Measurements from ENCODE around the gene UBE2R2.
"Not testable (repeated sequence)": the region's sequence is repeated elsewhere in the genome, so short reads cannot be mapped to it uniquely, and the experiment has no call there.

UBE2R2 gene

GRCh38 chr9:33843312-33843961, 26.5 kb downstream of the UBE2R2 start:
- no peak for DNase-seq

- no peak for DNase-seq
Observed at GRCh38 chr9:33846231-33846630, 29.3 kb downstream of the UBE2R2 start.

DNA sequence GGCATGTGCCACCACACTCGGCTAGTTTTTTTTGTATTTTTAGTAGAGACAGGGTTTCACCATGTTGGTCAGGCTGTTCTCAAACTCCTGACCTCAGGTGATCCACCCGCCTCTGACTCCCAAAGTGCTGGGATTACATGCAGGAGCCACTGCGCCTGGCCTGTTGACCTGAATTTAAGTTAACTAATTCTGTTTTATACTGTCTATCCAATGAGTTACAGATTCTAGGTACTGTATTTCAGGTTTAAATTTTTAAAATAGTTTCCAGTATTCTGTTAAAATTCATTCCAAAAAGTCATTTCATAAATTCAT, 30.9 kb downstream of the UBE2R2 start:
- DNase-seq: not testable (repeated sequence)

GRCh38 chr9:33850267-33850629, 33.3 kb downstream of the UBE2R2 start:
- no peak for DNase-seq

DNA sequence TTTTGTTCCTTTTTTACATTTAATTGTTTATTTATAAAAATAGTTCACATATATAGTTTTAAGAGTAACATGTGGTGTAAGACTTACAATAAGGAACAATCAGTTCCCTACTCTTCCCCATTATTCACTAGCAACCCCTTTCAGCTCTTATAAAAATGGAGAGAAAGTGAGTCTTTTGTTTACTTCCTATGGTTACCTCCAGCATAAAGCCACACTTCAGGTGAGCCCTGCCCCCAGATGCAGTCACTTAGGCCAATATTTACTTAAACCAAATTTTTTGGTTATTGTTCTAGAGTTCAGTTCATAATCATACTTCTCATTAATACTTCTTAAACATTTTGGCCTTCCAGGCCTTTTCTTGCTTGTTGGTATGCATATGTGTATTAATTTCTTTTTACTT, 33.7 kb downstream of the UBE2R2 start:
- DNase-seq: peak; percentile 24

- no peak for DNase-seq
Observed at GRCh38 chr9:33851301-33851700, 34.3 kb downstream of the UBE2R2 start.

- peak; percentile 55 for DNase-seq
Observed at GRCh38 chr9:33852216-33852826, 35.4 kb downstream of the UBE2R2 start.

- DNase-seq: no peak
Observed at GRCh38 chr9:33856247-33856646, 39.3 kb downstream of the UBE2R2 start.

DNA sequence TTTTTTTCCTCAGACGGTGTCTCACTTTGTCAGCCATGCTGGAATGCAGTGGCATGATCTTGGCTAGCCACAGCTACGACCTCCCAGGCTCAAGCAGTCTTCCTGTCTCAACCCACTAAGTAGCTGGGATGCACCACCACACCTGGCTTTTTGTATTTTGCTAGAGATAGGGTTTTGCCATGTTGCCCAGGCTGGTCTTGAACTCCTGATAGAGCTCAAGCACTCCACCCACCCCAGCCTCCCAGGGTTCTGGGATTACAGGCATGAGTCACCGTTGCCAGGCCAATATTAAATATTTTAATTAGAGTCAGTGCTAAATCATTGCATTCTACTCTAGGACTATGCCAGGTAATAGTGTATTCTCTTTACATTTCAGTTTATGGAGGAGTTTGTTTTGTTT, 41.5 kb downstream of the UBE2R2 start:
- DNase-seq: no peak

- no peak for DNase-seq
Observed at GRCh38 chr9:33860200-33860871, 43.4 kb downstream of the UBE2R2 start.

DNA sequence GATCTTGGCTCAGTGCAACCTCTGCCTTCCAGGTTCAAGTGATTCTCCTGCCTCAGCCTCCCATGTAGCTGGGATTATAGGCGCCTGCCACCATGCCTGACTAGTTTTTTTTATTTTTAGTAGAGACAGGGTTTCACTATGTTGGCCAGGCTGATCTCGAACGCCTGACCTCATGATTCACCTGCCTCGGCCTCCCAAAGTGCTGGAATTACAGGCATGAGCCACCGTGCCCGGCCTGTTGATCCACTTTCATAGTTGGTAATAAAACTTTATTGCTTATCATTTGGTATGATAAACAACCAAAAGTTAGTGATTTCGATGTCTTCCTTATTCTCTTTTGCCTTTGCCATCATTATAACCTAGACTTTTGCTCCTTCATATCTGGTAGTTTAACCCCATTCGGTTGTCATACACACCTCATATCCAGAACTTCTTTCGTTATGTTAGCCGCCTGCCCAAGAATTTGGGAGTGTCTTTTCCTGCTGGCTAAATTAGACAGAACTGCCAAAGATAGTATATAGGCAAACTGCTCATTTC, 45.0 kb downstream of the UBE2R2 start:
- no peak for DNase-seq

DNA sequence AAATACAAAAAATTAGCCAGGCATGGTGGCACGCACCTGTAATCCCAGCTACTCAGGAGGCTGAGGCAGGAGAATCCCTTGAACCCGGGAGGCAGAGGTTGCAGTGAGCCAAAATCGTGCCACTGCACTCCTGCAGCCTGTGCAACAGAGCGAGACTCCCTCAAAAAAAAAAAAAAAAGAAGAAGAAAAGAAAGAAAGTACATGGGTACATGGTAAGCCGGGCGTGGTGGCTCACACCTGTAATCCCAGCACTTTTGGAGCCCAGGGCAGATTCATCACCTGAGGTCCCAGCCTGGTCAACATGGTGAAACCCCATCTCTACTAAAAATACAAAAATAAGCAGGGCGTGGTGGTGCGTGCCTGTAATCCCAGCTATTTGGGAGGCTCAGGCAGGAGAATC, 46.1 kb downstream of the UBE2R2 start:
- DNase-seq: not testable (repeated sequence)

GRCh38 chr9:33867747-33868439, 50.9 kb downstream of the UBE2R2 start:
- DNase-seq: no peak

GRCh38 chr9:33868440-33868973, 51.5 kb downstream of the UBE2R2 start:
- DNase-seq: no peak

GRCh38 chr9:33869243-33869642, 52.3 kb downstream of the UBE2R2 start:
- DNase-seq: not testable (repeated sequence)

- DNase-seq: no peak
Observed at GRCh38 chr9:33877727-33878489, 60.9 kb downstream of the UBE2R2 start.

DNA sequence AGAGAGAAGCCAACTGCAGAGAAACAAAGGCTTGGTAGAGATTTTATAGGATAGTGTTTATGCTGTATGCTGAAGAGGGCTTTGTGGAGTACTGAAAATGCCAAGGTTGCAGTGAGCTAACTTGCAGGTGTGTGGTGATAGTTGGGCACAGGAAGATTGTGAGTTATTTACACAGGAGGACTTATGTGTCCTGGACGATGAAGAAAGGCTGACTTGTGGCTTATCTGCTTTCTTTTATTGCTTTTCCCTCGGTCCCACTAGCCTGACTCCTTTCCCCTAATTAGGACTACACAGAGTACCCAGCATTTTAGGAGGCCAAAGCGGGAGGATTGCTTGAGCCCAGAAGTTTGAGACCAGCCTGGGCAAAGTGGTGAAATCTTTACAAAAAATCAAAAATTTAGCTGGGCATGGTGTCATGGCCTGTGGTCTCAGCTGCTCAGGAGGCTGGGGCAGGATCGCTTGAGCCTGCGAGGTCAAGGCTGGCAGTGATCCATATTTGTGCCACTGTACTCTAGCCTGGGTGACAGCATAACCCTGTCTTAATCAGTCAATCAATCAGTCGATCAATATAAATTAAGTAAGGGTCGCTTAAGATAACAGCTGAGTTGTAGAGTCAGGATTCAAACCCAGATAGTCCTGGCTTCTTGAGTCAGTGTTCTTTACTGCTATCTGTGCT, 61.9 kb downstream of the UBE2R2 start:
- DNase-seq: no peak

- DNase-seq: no peak
Observed at GRCh38 chr9:33880211-33881089, 63.5 kb downstream of the UBE2R2 start.

GRCh38 chr9:33881635-33882034, 64.7 kb downstream of the UBE2R2 start:
- DNase-seq: no peak

DNA sequence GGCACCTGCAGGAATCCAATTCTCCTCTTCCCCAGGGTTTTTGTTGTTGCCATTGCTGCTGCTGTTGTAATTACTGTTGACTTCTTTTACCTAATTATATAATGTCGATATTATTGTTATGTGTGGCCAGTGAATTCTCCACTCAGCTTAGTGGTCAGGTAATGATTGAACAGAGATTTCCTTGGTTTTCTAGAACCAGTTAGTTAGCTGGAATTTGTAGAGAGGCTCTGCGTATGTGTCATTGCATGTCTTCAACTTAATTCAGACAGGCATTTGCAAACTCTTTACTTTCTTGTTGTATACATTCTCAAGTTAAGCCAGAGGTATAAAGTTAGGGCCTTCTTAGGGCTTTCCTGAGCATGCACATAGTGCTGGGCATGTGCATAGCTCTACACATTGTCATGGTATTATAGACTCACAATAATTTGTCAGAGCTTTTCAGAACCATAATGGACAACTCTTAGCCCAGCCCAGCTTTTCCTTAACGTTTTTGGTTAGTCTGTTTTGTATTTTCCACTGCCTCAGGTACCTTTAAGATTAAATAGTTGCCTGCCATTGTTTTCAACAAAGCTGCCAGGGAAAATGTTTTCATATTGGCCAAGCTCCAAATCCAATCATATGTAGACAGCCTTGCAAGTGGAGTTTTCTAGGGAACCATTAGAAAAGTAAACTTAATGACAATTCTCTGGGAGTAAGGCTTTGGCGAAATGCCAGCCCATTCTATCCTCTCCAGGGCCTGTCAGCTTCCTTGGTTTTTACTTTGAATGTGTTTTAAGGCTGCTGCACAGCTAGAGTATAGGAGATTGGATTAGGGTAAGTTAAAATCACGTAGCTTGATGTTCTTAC, 68.1 kb downstream of the UBE2R2 start:
- peak; percentile 5 for DNase-seq

Measured in NCI-H2029 (cell line).